ENCODE measurements around the gene NIF3L1. TPM values are rescaled to one million over a fixed set of nuclear protein-coding genes. Genes with fewer than 3 reads are reported as not detected.
A peak's percentile ranks its signal among the peaks of the same experiment; 100 is the strongest.

Gene NIF3L1
- total RNA-seq, 1 donor from 2014 or later = 79.8 TPM

- H3K36me3 Mint-ChIP-seq = peaks cover 62% of the 10 kb centered on the region
- no peak for DNase-seq (ENCODE audit: low spot score)
- no peak overlapping the region for H3K4me3 Mint-ChIP-seq
- H3K36me3 ChIP-seq = peaks cover 69% of the 10 kb centered on the region
- no peaks in the 10 kb centered on the region for H3K9me3 Mint-ChIP-seq
- peaks cover 14% of the 10 kb centered on the region for H3K4me1 ChIP-seq
- no peak for TF ChIP-seq EZH2 (IDR thresholded peaks at IDR 0.05)
- no peak for TF ChIP-seq EZH2phosphoT487 (IDR thresholded peaks at IDR 0.05)
- TF ChIP-seq CTCF (IDR thresholded peaks at IDR 0.05) = no peak
- H3K9me3 ChIP-seq (ENCODE audit: low read depth) = no peaks in the 10 kb centered on the region
- H3K4me2 ChIP-seq = no peak overlapping the region
- H3K27me3 Mint-ChIP-seq (ENCODE audit: insufficient read depth, low read depth) = no peaks in the 10 kb centered on the region
- peaks cover 69% of the 10 kb centered on the region for H3K79me2 ChIP-seq (ENCODE audit: low read depth)
- no peaks in the 10 kb centered on the region for H3K27me3 ChIP-seq
- H3K9ac ChIP-seq = no peak overlapping the region
- H3K27ac Mint-ChIP-seq = no peak overlapping the region
- H3F3A ChIP-seq (ENCODE audit: low read depth) = peaks cover 62% of the 10 kb centered on the region
- H3K4me3 ChIP-seq = no peak overlapping the region
- peaks cover 67% of the 10 kb centered on the region for H4K20me1 ChIP-seq (ENCODE audit: low read depth)
- no peak overlapping the region for H2AFZ ChIP-seq (replicated peaks)
- H3K4me1 Mint-ChIP-seq = peaks cover 11% of the 10 kb centered on the region
- H3K27ac ChIP-seq = no peak overlapping the region
Measured at GRCh38 chr2:200856806-200857205, 32.4 kb upstream of the NIF3L1 start.

GRCh38 chr2:200860092-200860795 is 28.9 kb upstream of the NIF3L1 start:
- H3K27me3 ChIP-seq = no peaks in the 10 kb centered on the region
- peak overlapping the region; percentile 95 for H3K4me3 ChIP-seq
- peaks cover 63% of the 10 kb centered on the region for H4K20me1 ChIP-seq (ENCODE audit: low read depth)
- peaks cover 44% of the 10 kb centered on the region for H3F3A ChIP-seq (ENCODE audit: low read depth)
- DNase-seq (ENCODE audit: low spot score) = no peak
- no peak overlapping the region for H3K9ac ChIP-seq
- no peak overlapping the region for H3K27ac Mint-ChIP-seq
- peaks cover 51% of the 10 kb centered on the region for H3K36me3 ChIP-seq
- no peak overlapping the region for H2AFZ ChIP-seq (replicated peaks)
- H3K4me1 Mint-ChIP-seq = peaks cover 20% of the 10 kb centered on the region
- H3K4me3 Mint-ChIP-seq = peak overlapping the region; percentile 46
- peak overlapping the region; percentile 90 for H3K4me2 ChIP-seq
- H3K79me2 ChIP-seq (ENCODE audit: low read depth) = peaks cover 91% of the 10 kb centered on the region
- H3K9me3 ChIP-seq (ENCODE audit: low read depth) = no peaks in the 10 kb centered on the region
- no peaks in the 10 kb centered on the region for H3K27me3 Mint-ChIP-seq (ENCODE audit: insufficient read depth, low read depth)
- peak overlapping the region; percentile 1 for H3K27ac ChIP-seq
- peaks cover 47% of the 10 kb centered on the region for H3K36me3 Mint-ChIP-seq
- TF ChIP-seq CTCF (IDR thresholded peaks at IDR 0.05) (no peak), EZH2 (IDR thresholded peaks at IDR 0.05) (no peak), EZH2phosphoT487 (IDR thresholded peaks at IDR 0.05) (no peak)
- H3K4me1 ChIP-seq = peaks cover 19% of the 10 kb centered on the region
- H3K9me3 Mint-ChIP-seq = peaks cover 3% of the 10 kb centered on the region

- H3K9me3 Mint-ChIP-seq = peaks cover 3% of the 10 kb centered on the region
Measured at GRCh38 chr2:200861617-200862155, 27.5 kb upstream of the NIF3L1 start.

More at GRCh38 chr2:200861617-200862155, 27.5 kb upstream of the NIF3L1 start:
- Histone ChIP-seq H3K27ac (no peak overlapping the region), H3K79me2 (ENCODE audit: low read depth) (peaks cover 79% of the 10 kb centered on the region), H3K4me1 (peaks cover 19% of the 10 kb centered on the region), H3K9ac (no peak overlapping the region), H3K36me3 (peaks cover 44% of the 10 kb centered on the region), H3K4me2 (peak overlapping the region; percentile 90), H4K20me1 (ENCODE audit: low read depth) (peaks cover 61% of the 10 kb centered on the region), H3F3A (ENCODE audit: low read depth) (peaks cover 40% of the 10 kb centered on the region), H2AFZ (replicated peaks) (no peak overlapping the region), H3K9me3 (ENCODE audit: low read depth) (no peaks in the 10 kb centered on the region), H3K4me3 (peak overlapping the region; percentile 95), H3K27me3 (no peaks in the 10 kb centered on the region)
- no peak overlapping the region for H3K27ac Mint-ChIP-seq
- peaks cover 20% of the 10 kb centered on the region for H3K4me1 Mint-ChIP-seq
- H3K36me3 Mint-ChIP-seq = peaks cover 42% of the 10 kb centered on the region
- H3K27me3 Mint-ChIP-seq (ENCODE audit: insufficient read depth, low read depth) = no peaks in the 10 kb centered on the region
- H3K4me3 Mint-ChIP-seq = peak overlapping the region; percentile 99
- no peak for DNase-seq (ENCODE audit: low spot score)
- TF ChIP-seq EZH2phosphoT487 (IDR thresholded peaks at IDR 0.05) (no peak), EZH2 (IDR thresholded peaks at IDR 0.05) (no peak), CTCF (IDR thresholded peaks at IDR 0.05) (no peak)
